Suprapubic skin (tissue), 3 donors: ENCODE results near the gene FILIP1L.

ENCODE experiments used
- CTCF ChIP-seq, 2 donors: fragments of 200-600 bp in 1 of 2; fragments of 450-650 bp in 1 of 2; sonication (generic) in 1 of 2; IDR thresholded peaks; one replicate each; pipeline ENCODE4 v1.5.1; 2016 to 2019; ENCODE audit warnings: antibody characterized with exemption in 2 of 2, mild to moderate bottlenecking in 1 of 2, moderate library complexity in 1 of 2
- EP300 ChIP-seq: sonication (generic); formaldehyde crosslinking; IDR thresholded peaks from one replicate; pipeline ENCODE4 v1.6.1; 2017; ENCODE audit warnings: antibody characterized with exemption
- POLR2A ChIP-seq, 2 donors: fragments of 450-650 bp; IDR thresholded peaks; one replicate each; pipeline ENCODE4 v1.6.1; 2017; ENCODE audit warnings: antibody characterized with exemption in 2 of 2, mild to moderate bottlenecking in 2 of 2, moderate library complexity in 2 of 2

GRCh38 chr3:99901200-99901926 lies 212.9 kb downstream of the FILIP1L start:
- TF ChIP-seq POLR2A (IDR thresholded peaks at IDR 0.05) (no peak), CTCF (IDR thresholded peaks at IDR 0.05) (no peak), EP300 (no peak)
